Measurements from ENCODE around the gene IL1RN.

Gene IL1RN

GRCh38 chr2:113141451-113141850 lies 14.1 kb downstream of the IL1RN start:
- DNase-seq, result no peak
- in situ Hi-C loops (cut with HindIII; ENCODE audit: low pct_ligation_motif_present, low pct_unique_long_range_greater_than_20kb, low sequenced_read_pairs), result loop anchor here (25.0 kb wide), 1 partner anchor 221 kb away; no protein-coding TSS in a partner anchor

GRCh38 chr2:113142290-113142689 lies 14.9 kb downstream of the IL1RN start:
- DNase-seq, result no peak
- in situ Hi-C loops (cut with HindIII; ENCODE audit: low pct_ligation_motif_present, low pct_unique_long_range_greater_than_20kb, low sequenced_read_pairs), result loop anchor here (25.0 kb wide), 1 partner anchor 220 kb away; no protein-coding TSS in a partner anchor

- no peak for DNase-seq
- in situ Hi-C loops (cut with HindIII; ENCODE audit: low pct_ligation_motif_present, low pct_unique_long_range_greater_than_20kb, low sequenced_read_pairs), result loop anchor here (25.0 kb wide), 1 partner anchor 218 kb away; no protein-coding TSS in a partner anchor
Observed at GRCh38 chr2:113144259-113144658, 16.9 kb downstream of the IL1RN start.

DNA sequence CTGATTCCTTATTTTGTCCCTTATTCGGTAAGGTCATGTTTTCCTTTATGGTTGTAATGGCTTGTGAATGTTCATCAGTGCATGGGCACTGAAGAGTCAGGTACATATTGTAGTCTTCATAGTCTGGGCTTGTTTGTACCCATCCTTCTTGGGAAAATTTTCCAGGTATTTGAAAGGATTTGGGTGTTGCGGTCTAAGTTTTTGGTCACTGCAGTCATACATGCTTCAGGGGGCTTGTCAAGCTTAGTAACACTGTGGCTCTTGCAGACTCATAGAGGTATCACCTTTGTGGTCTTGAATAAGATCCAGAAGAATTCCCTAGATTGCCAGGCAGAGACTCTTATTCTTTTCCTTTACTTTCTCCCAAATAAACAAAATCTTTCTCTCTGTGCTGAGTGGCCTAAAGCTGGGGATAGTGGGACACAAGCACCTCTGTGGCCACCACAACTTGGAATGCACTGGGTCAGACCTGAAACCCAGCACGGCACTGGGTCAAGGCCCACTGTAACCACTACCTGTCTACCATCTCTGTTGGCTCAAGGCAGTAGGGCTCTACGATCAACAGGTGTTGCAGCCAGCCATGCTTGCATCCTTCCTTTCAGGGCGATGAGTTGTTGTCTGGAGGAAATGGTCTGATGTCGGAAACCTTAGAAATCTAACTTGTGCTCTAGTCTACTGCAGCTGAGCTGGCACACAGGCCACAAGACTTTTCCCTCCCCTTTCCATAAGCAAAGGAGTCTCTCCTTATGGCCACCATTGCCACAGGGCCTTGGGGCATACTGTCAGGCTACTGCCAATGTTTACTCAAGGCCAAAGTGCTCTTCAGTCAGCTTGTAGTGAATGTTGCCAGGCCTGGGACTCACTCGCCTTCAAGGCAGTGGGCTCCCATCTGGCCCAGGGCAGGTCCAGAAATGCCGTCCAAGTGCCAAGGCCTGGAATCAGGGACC lies 21.5 kb downstream of the IL1RN start:
- in situ Hi-C loops (cut with HindIII; ENCODE audit: low pct_ligation_motif_present, low pct_unique_long_range_greater_than_20kb, low sequenced_read_pairs), result loop anchor here (25.0 kb wide), 1 partner anchor 213 kb away; no protein-coding TSS in a partner anchor
- no peak for DNase-seq

DNA sequence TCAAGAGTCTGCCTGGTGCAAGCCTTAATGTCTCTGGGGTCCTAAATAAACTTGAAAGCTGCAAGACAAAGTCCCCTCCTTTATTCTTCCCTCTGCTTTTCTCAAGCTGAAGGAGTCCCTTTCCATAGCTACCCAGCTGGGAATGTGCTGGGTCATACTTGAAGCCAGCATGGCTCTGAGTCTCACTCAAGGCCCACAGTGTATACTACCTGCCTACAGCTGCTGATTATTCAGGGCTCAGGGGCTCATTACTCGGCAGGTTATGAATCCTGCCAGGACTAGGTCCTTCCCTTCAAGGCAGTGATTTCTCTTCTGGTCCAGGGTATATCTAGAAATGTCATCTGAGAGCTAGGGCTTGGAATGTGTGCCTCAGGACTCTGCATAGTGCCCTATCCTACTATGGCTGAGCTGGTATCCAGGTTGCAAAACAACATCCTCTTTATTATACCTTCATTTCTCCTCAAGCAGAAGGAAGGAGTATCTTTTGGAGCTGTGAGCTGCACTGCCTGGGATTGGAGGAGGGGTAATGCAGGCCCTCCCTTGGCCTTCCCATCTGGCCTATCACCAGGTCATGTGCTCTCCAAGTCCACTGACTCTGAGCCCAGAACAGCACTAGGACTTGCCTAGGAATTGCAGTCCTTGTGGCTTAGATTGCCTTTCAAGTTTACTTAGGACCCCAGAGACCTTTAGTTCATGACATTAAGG lies 22.3 kb downstream of the IL1RN start:
- no peak for DNase-seq
- in situ Hi-C loops (cut with HindIII; ENCODE audit: low pct_ligation_motif_present, low pct_unique_long_range_greater_than_20kb, low sequenced_read_pairs), result loop anchor here (25.0 kb wide), 1 partner anchor 213 kb away; no protein-coding TSS in a partner anchor

DNA sequence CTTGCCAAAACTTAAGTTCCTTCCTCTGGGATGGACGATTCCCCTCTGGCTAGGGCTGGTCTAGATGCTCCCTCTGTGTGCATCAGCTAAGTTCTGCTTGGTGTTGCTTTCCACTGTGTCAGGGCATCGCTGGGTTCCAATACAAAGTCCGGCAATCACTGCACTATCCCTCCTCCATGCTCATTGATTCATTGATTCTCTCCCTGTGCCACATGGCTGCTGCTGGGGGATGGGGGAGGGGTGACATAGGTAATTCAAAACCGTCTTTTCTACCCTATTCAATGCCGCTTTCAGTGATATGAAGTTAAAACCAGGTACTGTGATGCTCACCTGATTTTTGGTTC lies 22.8 kb downstream of the IL1RN start:
- DNase-seq, result no peak
- in situ Hi-C loops (cut with HindIII; ENCODE audit: low pct_ligation_motif_present, low pct_unique_long_range_greater_than_20kb, low sequenced_read_pairs), result no loop called here

GRCh38 chr2:113155331-113155730 lies 27.9 kb downstream of the IL1RN start:
- in situ Hi-C loops (cut with HindIII; ENCODE audit: low pct_ligation_motif_present, low pct_unique_long_range_greater_than_20kb, low sequenced_read_pairs), result no loop called here
- no peak for DNase-seq

GRCh38 chr2:113156278-113157117 lies 29.1 kb downstream of the IL1RN start:
- no peak for DNase-seq
- in situ Hi-C loops (cut with HindIII; ENCODE audit: low pct_ligation_motif_present, low pct_unique_long_range_greater_than_20kb, low sequenced_read_pairs), result no loop called here

DNA sequence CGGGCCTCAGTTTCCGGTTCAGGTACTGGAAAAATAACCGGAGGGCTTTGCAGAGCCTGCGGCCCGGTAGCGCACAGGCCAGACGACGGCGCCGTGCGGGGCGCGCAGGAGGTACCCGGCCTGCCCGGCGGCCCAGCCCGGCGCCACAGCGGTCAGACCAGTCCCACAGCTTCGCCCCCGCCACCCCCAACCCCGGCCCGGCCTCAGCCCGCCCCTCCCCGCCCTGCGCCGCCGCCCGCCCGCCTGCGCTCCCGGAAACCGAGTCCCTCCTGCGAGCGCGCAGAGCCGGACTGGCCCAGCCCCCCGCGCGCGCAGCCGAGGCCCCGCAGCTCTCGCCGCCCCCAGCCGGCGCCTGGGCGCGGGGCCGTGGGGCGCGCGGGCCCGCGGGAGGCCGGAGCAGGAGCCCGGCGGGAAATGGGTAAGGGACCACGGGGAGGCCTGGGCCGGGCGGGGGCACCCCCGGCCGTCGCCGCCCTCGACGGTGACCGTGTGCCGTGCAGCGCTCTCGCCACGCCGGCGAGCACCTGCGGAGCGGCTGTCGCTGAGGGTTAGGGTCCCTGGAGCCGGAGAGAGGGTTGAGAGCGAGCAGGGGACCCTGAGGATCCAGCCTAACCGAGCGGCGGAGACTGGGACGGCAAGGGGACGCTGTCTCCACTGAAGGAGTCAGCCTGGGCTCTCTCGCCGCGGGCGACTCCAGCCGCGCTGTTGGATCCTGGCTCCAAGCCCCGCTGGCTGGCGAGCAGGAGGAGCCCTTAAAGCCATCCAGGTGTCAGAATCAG lies 29.9 kb downstream of the IL1RN start:
- in situ Hi-C loops (cut with HindIII; ENCODE audit: low pct_ligation_motif_present, low pct_unique_long_range_greater_than_20kb, low sequenced_read_pairs), result no loop called here
- peak; percentile 17 for DNase-seq

GRCh38 chr2:113157897-113158753 lies 30.7 kb downstream of the IL1RN start:
- in situ Hi-C loops (cut with HindIII; ENCODE audit: low pct_ligation_motif_present, low pct_unique_long_range_greater_than_20kb, low sequenced_read_pairs), result no loop called here
- no peak for DNase-seq

DNA sequence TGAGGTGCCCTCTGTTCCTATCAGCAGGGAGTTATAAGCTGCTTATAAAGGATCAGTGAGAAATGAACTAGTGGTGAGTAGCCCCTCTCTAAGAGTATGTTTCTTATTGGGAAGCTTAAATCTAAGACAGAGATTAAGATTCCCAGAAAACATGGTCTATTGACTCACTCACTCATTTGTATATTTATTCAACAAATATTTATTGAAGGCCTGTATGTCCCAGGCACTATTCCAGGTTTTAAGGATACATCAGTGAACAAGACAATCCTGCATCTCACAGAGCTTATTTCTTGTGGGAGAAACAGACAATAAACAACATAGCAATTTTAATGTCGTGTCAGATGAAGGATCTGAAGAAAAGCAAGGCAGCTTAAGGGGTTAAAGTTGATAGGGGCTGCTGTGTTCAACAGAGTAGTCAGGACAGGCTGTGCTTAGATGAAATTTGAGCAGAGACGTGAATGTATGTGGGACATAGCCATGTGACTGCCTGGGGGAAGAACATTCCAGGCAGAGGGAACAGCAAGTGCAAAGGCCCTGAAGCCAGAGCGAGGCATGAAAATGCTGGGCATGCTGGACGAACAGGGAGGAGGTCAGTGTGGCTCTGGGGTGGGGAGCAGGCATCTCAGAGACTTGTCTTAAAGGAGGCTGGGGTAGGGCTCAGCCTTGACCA lies 31.6 kb downstream of the IL1RN start:
- in situ Hi-C loops (cut with HindIII; ENCODE audit: low pct_ligation_motif_present, low pct_unique_long_range_greater_than_20kb, low sequenced_read_pairs), result no loop called here
- DNase-seq, result no peak

DNA sequence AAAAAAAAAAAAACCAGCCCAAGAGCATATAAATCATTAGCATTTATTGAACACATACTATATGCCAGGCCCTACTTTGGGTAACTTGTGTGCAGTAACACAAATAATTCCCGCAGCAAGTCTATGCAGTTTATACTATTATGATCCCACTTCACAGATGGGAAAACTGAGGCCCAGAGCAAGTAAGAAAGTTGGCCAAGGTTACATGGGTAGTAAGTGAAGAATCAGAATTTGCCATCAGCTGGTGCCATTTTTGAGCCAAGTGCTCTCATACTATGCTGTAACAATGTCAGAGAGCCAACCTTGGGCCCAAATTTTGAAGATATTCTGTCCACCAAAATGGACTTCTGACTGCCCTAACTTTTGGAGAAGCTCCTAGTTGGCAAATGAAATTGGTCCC lies 32.9 kb downstream of the IL1RN start:
- in situ Hi-C loops (cut with HindIII; ENCODE audit: low pct_ligation_motif_present, low pct_unique_long_range_greater_than_20kb, low sequenced_read_pairs), result no loop called here
- no peak for DNase-seq

- in situ Hi-C loops (cut with HindIII; ENCODE audit: low pct_ligation_motif_present, low pct_unique_long_range_greater_than_20kb, low sequenced_read_pairs), result no loop called here
- DNase-seq, result no peak
Observed at GRCh38 chr2:113160962-113161361, 33.6 kb downstream of the IL1RN start.

GRCh38 chr2:113162173-113162572 lies 34.8 kb downstream of the IL1RN start:
- no peak for DNase-seq
- in situ Hi-C loops (cut with HindIII; ENCODE audit: low pct_ligation_motif_present, low pct_unique_long_range_greater_than_20kb, low sequenced_read_pairs), result no loop called here

- no peak for DNase-seq
- in situ Hi-C loops (cut with HindIII; ENCODE audit: low pct_ligation_motif_present, low pct_unique_long_range_greater_than_20kb, low sequenced_read_pairs), result no loop called here
Observed at GRCh38 chr2:113162869-113163268, 35.5 kb downstream of the IL1RN start.

DNA sequence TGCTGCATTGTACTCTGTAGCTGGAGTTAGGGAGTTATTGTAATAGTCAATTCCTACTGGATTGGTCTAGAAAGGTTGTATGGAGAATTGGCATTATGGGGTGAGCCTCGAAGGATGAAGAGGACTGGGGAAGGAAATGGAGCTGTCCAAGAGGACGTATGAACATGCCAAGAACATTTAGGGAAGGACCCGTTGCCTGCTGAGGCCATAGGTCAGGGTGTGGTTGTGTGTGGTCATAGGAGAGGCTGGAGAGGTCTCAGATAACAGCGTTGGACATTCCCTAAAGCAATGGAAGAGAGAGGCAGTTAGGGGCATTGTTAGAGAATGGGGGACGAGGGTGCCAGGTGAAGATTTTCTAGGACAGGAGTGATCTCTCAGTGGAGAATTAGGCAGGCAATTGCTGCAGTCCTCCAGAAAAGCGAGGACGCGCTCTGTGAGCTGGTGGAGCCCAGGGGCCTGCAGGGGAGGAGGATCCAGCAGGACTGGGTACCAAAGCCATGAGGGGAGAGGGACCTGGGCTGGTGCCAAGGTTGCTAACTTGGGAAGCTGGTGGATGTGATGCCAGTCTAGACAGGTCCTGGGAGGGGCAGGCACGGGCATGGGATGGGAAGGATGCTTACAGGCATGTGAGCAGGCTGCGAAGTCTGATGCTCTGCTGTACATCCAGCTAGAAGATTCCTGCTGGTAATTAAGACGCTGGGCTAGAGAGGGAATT lies 37.0 kb downstream of the IL1RN start:
- in situ Hi-C loops (cut with HindIII; ENCODE audit: low pct_ligation_motif_present, low pct_unique_long_range_greater_than_20kb, low sequenced_read_pairs), result no loop called here
- DNase-seq, result no peak

Data from ACHN (cell line).